K562 (cell line): ENCODE measurements around the gene HSD17B13.

ENCODE experiments used
- ATF7 ChIP-seq: fragments of 450-650 bp; IDR thresholded peaks from 2 replicates; pipeline ENCODE4 v1.7.1; 2014; ENCODE audit warnings: mild to moderate bottlenecking, moderate library complexity
- CTCF ChIP-seq, 3 experiments: IDR thresholded peaks in 2 of 3; conservative IDR thresholded peaks in 1 of 3; 2 replicates each; pipeline ENCODE4 v1.5.1; 2011 to 2012; ENCODE audit warnings: low read length in 3 of 3, mild to moderate bottlenecking in 3 of 3, control low read depth in 2 of 3, improper control_type of control experiment in 1 of 3, inconsistent platforms in 1 of 3, low read depth in 1 of 3, mixed read lengths in 1 of 3, moderate library complexity in 1 of 3; ENCODE audit not compliant: insufficient read depth in 2 of 3
- MYC ChIP-seq, 2 experiments: fragments of 250-450 bp in 1 of 2; sonication (Bioruptor Pico) in 1 of 2; IDR thresholded peaks; 2 replicates each; pipeline versions ENCODE4 v1.5.1 to v1.6.1; 2012 to 2021; ENCODE audit warnings: low read depth in 2 of 2, borderline replicate concordance in 1 of 2, improper control_type of control experiment in 1 of 2, low read length in 1 of 2, mild to moderate bottlenecking in 1 of 2, moderate library complexity in 1 of 2
- POLR2A ChIP-seq: fragments of 450-650 bp; conservative IDR thresholded peaks from 2 replicates; pipeline ENCODE4 v1.6.1; 2016
- RAD21 ChIP-seq, 2 experiments: fragments of 250-450 bp in 1 of 2; fragments of 450-650 bp in 1 of 2; sonication (Bioruptor Pico) in 1 of 2; formaldehyde crosslinking in 1 of 2; IDR thresholded peaks in 1 of 2; conservative IDR thresholded peaks in 1 of 2; 2 replicates each; pipeline versions ENCODE4 v1.4.0 to v1.8.0; 2020 to 2022; ENCODE audit warnings: mild to moderate bottlenecking in 2 of 2, moderate library complexity in 1 of 2
- TCF7L2 ChIP-seq: fragments of 150-350 bp; IDR thresholded peaks from 2 replicates; pipeline ENCODE4 v1.6.1; 2016; ENCODE audit warnings: low read depth, mild to moderate bottlenecking, low read length, moderate library complexity
- ZFP30 ChIP-seq: fragments of 250-450 bp; sonication (Bioruptor Pico); IDR thresholded peaks from 2 replicates; pipeline ENCODE4 v1.8.0; 2022; ENCODE audit warnings: moderate library complexity, mild to moderate bottlenecking, inconsistent platforms, borderline replicate concordance
- ZFP36 ChIP-seq: fragments of 150-350 bp; IDR thresholded peaks from 2 replicates; pipeline ENCODE4 v1.6.1; 2018; ENCODE audit warnings: low read length, low read depth; ENCODE audit not compliant: partially characterized antibody
- ZNF184 ChIP-seq: sonication (generic); formaldehyde crosslinking; IDR thresholded peaks from 2 replicates; pipeline ENCODE4 v1.5.0; 2020; ENCODE audit warnings: missing genetic modification reagents
- ZNF274 ChIP-seq: IDR thresholded peaks from 2 replicates; pipeline ENCODE4 v1.6.1; 2011; ENCODE audit warnings: low read depth, mild to moderate bottlenecking, low read length, moderate library complexity, borderline replicate concordance

- TF ChIP-seq ZFP30 (no peak), CTCF (IDR thresholded peaks at IDR 0.05 in 2 of 3, conservative IDR thresholded peaks at IDR 0.05 in 1 of 3; ENCODE audit: insufficient read depth in 2 of 3, low read depth in 1 of 3, low read length in 3 of 3) (no peak), TCF7L2 (no peak), ZNF184 (CRISPR knock-in tag) (no peak), MYC (IDR thresholded peaks at IDR 0.05; ENCODE audit: low read depth, low read length) (no peak), MYC (CRISPR knock-in tag; IDR thresholded peaks at IDR 0.05; ENCODE audit: borderline replicate concordance, low read depth) (no peak), POLR2A (no peak), ZNF274 (no peak), ZFP36 (no peak), RAD21 (CRISPR knock-in tag; conservative IDR thresholded peaks at IDR 0.05 in 1 of 2, IDR thresholded peaks at IDR 0.05 in 1 of 2) (no peak), ATF7 (no peak)
Observed at GRCh38 chr4:87306056-87306455, 16.6 kb downstream of the HSD17B13 start.
